Stimulated activated naive CD4-positive, alpha-beta T cell treated with Interleukin-2 at 50 U/mL for 16 hours (primary cell): ENCODE data around the gene FUCA1.
A peak's percentile ranks its signal among the peaks of the same experiment; 100 is the strongest.
"Not testable (repeated sequence)": the region's sequence is repeated elsewhere in the genome, so short reads cannot be mapped to it uniquely, and the experiment has no call there.

Experiments
- DNase-seq: peaks from one replicate; lab custom pipeline; 2025; lab: John Stamatoyannopoulos, UW

Gene FUCA1

DNA sequence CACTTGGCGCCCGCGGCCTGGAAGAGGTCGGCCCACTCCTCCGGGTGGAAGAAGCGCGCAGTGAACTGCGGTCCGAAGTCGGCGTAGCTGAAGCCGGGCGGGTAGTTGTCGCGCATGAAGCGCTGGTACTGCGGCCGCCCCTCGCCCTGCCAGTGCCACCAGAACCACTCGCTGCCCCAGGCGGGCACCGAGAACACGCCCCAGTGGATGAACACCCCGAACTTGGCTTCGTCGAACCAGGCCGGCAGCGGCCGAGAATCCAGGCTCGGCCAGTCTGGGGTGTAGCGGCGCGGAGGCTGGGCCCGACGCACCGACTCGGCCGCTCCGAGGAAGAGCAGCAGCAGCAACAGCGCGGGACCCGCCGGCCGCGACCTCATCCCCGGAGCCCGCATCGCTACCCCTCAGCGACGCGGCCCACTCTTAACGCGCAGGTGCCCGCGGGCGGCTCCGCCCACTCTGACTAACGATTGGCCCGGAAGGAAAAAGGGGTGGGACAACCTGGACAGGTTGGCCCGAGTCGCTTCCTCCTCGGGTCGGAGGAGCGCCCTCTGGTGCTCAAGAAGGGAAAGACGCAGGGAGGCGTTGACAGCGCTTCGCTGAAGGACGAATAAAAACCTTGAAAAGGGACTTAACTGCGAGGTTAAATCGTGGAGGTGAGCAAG lies at the start of gene FUCA1:
TSS of gene FUCA1 (minus strand) at position 396 of the 662 bp plus-strand sequence. CDS start at position 392, 4 bp downstream.
- DNase-seq = peak; percentile 92

DNA sequence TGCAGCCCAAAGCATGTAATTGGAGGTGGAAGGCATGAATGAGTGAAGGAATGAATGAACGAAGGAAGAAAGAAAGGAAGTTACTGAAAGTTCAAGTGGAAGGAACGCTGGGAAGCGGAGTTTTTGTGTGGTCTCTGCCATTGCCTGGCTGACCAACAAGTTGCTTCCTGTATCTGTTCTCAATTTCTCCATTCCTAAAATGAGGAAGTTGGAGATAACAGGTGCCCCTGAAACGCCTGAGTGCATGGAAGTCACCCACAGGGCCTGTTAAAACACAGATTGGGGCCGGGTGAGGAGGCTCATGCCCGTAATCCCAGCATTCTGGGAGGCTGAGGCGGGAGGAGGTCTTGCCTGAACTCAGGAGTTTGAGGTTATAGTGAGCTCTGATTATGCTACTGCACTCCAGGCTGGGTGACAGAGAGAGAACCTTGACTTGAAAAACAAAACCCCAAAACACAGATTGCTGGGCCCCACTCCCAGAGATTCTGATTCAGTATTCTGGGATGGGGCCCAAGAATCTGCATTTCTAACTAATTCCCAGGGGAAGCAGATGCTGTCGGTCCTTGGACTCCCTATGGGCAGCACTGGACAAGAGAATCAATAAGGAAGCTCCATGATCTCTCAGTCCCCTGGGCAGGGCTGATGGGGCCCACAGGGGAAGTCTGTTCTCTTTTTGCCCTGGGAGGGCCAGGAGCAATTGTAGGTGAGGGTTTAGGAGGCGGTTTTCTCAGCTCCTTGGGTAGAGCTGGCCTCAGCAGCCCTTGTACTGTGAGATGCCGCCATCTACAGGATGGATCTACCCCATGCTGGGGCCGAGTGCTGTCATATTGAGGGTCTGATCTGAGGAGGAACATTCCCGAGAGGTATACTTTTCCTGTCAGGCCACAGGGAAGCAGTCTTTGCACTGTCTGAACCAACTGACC lies 48.4 kb upstream of the FUCA1 start:
- DNase-seq = peak; percentile 5

DNA sequence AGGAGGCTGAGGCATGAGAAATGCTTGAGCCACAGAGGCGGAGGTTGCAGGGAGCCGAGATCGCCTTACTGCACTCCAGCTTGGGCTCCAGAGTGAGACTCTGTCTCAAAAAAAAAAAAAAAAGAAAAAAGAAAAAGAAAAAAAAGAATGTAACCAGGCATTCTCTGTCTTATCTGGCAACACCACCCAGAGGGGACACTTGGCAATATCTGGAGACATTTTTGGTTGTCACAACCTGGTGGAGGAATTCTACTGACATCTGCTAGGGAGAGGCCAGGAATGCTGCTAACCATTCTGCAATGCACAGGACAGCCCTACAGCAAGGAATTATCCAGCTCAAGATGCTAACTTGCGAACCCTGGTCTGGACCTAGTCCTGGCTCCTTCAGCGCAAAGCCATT lies 47.4 kb upstream of the FUCA1 start:
- DNase-seq = no peak

DNA sequence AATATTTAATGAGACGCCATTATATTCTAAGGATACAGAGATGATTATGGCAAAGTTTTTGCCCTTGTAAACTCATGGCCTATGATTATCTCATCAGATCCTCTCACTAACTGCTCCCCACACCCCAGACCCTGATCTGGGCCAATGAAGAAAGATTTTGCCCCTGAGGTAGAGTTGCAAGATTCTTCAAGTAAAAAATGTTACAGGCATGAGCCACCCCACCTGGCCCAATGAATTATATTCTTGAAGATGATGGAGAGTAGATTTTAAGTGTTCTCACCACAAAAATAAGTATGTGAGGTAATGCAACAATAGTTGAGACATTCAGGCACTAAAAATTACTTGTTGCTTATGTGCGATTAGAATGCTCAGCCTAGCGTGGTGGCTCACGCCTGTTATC lies 46.8 kb upstream of the FUCA1 start:
- no peak for DNase-seq

DNA sequence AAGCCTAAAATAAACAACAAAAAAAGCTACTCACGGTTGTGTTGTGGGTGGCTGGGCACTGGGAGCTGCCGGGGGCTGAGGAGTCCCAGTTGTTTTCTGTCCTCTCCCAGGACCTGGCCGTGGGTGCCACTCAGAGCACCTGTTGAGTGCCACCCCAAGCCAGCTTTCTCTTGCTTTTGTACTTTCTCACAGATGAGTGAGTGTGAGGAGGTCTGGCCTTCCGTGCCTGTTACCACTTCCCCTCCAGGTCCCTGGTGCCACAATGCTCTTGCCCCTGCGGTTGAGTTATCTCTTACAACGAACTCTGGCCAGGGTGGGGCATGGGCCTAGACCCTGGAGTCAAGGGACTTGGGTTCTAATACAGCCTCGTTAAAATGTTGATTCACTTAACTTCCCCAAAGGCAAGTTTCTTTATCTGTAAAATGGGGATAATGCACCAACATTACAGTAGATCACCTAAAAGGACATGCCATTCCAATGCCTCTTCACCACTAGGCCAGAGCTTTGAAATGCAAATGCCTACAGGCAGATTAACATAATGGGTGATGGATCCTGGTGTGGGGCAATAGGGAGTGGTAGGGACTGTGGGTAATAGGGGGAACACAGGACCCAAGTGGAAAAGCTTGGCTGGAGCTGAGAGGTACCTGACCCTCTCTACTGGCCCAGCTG lies 45.3 kb upstream of the FUCA1 start, which contains the start of gene CNR2:
TSS of gene CNR2 (minus strand) at position 151 of the 669 bp plus-strand sequence. CDS start 37,745 bp downstream, outside the sequence.
- no peak for DNase-seq

DNA sequence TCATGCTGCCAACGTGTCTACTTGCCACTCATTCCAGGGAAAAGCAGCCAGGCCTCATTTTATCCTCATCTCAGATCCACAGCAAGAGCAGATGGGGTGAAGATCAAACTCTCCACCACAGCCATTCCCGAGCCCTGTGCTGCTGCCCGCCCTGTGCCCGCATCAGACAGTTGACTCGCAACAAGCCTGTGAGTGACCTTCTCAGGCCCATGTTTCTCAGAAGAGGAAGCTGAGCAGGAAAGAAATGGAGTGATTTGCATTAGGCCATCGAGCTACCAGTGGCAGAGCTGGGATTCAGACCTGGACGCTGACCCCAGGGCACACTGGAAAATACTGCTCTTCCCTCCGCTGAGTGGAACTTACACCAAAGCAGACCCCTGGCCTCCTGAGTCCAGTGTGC lies 43.8 kb upstream of the FUCA1 start:
- DNase-seq = no peak

DNA sequence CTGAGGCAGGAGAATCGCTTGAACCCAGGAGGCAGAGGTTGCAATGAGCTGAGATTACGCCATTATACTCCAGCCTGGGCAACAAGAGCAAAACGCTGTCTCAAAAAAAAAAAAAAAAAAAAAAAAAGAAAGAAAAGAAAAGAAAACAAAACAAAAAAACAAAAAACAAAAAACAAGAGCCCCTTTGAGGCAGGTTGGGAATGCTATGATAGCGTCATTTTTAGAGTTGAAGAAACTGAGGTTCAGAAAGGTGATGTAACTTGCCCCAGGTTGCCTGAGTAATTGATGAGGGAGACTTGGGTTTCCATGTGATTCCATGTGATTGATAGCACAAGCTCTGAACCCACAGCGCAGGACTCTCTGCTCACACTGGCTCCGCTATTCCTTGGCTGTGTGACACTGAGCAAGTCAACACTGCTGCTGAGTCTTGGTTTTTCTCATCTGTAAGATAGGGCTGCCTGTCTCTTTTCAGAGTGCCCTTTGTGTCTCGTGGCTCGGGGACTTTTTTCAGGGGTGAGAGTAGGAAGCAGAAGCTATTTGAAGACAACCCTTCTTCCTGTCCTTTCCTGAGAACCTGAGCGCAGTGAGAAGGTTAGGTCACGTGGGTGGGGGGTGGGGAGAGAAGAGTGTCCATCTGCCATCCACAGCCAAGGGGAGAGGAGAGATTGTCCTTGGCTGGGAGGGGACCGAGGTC lies 42.6 kb upstream of the FUCA1 start:
- no peak for DNase-seq

DNA sequence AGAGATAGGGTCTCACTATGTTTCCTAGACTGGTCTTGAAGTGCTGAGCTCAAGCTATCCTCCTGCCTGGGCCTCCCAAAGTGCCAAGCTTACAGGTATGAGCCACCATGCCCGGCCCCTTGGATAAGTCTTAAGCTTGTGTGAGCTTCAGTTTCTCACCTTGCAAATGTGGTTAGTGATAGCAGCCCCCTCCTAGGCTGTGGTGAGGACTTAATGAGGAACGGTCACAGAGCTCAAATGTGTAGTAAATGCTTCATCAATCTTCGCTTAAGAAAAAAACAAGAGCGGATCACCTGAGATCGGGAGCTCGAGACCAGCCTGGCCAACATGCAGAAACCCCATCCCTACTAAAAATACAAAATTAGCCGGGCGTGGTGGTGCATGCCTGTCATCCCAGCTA lies 42.1 kb upstream of the FUCA1 start:
- no peak for DNase-seq

DNA sequence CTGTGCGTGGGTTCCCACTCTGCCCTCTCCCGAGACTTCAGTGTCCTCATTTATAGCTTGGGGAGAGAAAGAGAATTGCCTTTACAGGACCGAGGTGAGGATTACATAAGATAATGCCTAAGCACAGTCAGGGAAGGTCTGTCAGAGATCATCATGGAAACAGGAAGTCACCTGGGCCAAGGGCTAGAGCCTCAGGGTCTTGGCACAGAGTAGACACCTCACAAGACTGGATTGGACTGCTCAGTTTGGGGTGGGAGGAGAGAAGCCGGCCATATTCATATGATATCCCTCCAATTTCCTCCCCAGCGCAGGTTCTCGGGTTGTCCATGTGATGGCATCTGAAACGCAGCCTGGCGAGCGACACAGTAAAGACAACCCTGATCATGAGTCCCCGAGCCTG lies 41.3 kb upstream of the FUCA1 start:
- no peak for DNase-seq

DNA sequence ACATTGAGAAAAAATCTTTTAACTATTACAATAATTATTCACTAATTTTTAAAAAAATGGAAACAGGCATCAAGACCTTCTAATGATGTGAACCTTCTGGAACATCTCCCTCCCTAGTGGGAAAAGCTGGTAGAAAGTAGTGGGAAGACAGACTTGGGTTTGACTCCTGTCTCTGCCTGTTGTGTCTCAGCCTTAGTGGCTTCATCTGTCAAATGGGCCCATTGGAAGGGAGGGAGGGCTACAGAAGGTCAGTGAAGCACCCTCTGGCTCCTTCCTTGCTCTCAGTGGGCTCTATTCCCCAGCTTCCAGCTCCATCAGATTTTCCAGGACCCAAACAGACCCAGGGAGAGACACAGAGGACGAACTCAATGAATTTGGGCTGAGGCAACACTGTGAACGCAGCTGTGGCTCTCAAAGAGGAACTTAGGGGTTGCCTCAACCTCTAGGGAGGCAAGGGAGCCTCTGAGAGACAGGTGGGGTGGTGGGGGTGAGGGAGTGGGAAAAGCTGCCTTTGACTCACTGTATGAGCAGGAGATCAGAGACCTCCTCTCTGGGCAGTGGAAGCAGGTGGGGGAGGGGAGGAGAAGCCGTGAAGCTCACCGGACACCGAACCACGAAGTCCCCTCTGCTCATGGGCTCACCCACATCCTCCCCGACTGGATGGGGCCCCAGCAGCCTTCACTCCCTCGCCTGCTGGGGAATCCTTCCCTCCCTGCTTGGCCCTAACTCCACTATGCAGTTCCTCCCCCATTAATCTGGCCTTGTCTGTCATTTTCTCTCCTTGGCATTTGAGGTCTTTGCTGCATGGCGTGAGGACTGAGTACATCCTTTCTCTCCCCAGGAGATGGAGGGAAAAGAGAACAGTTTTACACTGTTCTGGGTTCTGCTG lies 40.6 kb upstream of the FUCA1 start:
- DNase-seq = no peak

DNA sequence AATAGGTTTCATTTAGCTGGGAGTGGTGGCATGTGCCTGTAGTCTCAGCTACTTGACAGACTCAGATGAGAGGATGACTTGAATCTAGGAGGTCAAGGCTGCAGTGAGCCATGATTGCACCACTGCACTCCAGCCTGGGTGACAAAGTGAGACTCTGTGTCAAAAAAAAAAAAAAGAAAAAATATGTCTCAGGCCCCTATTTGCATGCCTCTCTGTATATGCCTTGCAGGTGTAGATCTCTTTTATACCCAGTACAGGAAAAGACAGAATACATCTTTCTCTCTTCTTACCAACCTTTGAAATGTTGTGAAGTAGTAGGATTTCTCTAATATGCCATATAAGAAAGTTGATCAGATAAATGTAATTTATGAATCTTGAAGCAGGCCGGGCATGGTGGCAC lies 38.6 kb upstream of the FUCA1 start:
- DNase-seq = no peak

DNA sequence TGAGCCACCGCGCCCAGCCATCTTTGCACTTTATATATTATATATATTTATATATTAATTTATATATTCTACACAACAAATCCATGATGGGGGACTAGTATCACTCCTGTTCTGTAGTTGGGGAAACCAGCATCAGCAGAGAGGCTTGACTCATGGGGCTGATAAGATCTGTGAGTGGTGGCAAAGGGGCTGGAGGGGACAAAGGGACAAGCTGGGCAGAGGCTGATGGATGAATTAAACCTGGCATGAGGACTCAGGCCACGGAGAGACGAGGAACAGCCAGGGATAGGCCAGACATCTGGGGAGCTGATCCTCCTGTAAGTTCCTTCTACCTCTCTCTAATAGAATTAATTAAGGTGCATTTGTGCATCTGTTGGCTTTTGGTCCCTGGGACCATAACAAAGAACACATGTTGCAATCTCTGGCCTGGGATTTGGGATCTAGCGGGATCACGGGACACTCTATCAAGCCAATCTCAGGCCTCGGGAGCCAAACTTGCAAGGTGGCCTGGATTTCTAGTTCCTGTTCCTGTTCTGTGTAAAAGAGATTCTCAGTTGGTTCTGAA lies 37.5 kb upstream of the FUCA1 start:
- DNase-seq = no peak

DNA sequence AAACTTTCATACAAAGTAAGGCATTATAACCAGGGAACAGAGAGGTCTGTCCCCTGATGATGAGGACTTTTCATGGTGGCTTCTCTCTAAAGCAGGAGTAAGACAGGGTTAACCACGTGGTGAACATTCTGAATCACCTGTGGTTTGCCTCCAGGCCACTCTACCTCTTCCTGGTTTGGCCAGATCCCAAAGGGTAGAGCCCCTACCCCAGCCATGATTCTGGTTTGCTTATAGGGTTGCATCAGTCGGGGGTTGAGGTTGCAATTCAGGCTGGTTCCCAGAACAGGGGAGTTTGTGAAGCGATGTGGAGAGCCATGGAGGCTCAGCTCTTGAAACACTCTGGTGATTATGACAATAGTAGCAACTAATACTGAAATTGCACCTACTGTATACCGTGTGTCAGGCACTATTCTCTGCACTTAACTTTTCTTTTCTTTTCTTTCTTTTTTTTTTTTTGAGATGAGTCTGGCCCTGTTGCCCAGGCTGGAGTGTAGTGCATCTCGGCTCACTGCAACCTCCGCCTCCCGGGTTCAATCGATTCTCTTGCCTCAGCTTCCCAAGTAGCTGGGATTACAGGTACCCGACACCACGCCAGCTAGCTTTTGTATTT lies 36.8 kb upstream of the FUCA1 start:
- DNase-seq = no peak

DNA sequence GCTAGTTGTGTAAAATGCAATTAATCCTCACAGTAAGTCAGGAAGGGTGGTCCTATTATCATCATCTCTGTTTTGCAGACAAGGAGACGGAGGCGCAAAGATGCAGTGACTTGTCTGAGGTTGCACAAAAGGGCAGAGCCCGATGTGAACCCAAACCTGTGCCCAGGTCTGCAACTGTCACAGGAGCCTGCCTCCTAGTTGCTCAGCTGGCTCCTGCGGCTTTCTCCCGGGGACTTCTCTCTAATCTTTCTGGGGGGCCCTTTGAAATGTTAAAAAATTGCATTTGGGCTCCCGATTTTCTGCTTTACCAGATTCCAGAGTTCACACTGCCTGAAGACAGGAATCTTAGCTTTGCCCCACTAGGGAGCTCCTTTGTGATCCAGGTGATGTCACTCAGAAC lies 35.7 kb upstream of the FUCA1 start:
- DNase-seq = no peak

DNA sequence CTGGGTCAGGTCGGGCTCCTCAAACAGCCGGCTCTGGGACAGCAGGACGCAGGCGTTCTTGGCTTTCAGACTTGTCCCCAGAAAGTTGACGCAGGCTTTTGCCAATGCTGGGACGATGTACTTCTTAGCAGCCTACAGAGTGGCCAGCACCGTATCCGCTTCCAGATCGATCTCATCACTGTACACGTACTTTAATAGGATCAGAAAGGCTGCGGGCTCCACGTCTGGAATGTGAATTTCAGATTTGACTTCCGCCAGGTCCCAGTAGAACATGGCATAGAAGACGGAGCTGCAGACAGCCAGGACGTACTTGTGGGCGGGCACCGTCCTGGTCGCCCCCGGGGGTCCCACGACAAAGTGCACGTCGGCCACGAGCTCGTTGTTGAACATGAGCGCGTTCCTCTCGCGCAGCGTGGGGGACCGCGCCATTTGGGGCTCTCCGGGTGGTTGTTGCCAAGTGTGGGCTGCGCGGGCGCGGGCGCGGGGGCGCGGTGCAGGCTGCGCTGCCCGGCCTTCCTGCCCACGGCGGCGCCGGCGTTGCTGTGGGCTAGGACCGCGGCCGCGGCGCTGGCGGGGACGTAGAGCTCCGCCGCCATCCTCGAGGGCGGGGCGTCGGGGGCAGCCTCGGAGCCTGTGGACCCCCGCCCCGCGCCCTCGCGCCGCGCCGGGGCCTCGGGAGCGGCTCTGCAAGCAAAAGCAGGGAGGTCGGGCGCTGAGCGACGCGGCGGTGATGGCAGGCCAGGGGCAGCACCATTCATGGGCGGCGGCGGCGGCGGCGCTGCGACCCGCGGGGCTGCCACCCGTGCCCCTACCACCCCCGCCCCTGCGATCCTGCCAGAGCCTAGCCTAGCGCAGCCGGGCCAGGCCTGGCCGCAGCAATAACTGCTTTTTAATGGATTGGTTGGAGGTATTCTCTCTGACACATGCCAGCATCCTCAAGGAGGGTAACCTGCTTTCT lies 34.5 kb upstream of the FUCA1 start:
- no peak for DNase-seq

DNA sequence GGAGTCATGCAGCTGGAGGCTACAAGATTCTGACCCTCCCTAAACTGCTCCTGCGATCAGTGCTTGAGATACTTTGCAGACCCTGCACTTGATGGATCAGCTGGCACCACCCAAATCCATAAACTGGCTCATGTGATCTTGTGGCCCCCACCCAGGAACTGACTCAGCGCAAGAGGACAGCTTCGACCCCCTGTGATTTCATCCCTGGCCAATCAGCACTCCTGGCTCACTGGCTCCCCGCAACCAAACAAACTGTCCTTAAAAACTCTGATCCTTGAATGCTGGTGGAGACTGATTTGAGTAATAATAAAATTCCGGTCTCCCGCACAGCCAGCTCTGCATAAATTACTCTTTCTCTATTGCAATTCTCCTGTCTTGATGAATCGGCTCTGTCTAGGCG lies 31.9 kb upstream of the FUCA1 start:
- not testable (repeated sequence) for DNase-seq

DNA sequence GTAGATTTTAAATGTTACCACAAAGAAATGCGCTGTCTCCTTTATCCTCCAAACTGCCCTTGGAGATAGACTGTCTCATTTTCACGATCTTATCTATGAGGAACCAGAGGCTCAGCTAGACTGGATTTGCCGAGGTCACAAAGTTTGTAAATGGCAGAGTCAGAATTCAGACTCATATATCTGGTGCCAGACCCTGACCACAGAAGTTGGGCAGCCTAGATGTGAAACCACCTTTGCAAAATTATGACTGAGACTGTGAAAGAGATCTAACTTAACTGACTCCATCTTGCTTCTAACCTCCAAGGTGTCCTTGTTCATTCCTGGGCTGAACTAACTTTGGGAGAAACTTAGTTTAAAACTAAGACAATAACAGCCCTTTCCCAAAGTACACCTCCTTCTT lies 31.0 kb upstream of the FUCA1 start:
- DNase-seq = no peak

DNA sequence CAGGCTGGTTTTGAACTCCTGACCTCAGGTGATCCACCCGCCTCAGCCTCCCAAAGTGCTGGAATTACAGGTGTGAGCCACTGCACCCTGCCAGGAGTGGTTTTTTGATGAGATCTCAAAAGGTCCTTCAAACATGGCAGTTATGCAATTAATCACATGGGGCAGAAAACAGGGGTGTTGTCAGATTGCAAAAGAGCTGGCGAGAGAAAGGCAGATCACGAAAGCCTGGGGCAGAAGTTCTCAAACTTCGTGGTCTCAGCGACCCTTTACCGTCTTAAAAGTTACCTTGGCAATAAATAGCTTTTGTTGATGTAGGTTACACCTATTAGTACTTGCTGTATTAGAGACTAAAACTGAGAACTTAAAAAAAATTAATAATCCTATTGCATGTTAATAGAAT lies 29.0 kb upstream of the FUCA1 start:
- no peak for DNase-seq

DNA sequence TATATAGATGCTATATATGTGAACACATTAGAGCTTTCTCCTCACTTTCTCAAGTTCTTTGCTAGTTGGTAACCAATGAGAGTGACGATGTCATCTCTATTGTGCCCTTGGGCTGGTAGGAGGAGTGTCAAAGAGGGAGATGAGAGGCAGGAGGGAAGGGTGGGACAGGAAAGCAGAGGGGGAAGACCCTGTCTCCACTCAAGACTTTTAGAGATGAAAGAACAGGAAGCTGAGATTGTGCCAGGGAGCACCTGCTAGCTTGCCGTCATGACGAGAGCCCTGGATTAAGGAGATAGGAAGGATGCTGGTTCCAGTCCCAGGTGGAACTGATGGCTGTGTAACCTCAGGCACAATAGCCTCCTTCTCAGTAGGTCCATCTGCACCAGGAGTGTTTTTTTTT lies 28.4 kb upstream of the FUCA1 start:
- DNase-seq = no peak
